Bladder microvascular endothelial cell (primary cell): ENCODE data around the gene ADAMTS14. TPM values are rescaled to one million over a fixed set of nuclear protein-coding genes. Genes with fewer than 3 reads are reported as not detected.

Experiments
- total RNA-seq: library from RNA; depleted of rRNA; stranded (reverse); fragments of >200 nt; gene quantifications from 2 replicates; pipeline ENCODE4 v1.2.3, GENCODE V29; 2014

The ADAMTS14 gene, protein sequence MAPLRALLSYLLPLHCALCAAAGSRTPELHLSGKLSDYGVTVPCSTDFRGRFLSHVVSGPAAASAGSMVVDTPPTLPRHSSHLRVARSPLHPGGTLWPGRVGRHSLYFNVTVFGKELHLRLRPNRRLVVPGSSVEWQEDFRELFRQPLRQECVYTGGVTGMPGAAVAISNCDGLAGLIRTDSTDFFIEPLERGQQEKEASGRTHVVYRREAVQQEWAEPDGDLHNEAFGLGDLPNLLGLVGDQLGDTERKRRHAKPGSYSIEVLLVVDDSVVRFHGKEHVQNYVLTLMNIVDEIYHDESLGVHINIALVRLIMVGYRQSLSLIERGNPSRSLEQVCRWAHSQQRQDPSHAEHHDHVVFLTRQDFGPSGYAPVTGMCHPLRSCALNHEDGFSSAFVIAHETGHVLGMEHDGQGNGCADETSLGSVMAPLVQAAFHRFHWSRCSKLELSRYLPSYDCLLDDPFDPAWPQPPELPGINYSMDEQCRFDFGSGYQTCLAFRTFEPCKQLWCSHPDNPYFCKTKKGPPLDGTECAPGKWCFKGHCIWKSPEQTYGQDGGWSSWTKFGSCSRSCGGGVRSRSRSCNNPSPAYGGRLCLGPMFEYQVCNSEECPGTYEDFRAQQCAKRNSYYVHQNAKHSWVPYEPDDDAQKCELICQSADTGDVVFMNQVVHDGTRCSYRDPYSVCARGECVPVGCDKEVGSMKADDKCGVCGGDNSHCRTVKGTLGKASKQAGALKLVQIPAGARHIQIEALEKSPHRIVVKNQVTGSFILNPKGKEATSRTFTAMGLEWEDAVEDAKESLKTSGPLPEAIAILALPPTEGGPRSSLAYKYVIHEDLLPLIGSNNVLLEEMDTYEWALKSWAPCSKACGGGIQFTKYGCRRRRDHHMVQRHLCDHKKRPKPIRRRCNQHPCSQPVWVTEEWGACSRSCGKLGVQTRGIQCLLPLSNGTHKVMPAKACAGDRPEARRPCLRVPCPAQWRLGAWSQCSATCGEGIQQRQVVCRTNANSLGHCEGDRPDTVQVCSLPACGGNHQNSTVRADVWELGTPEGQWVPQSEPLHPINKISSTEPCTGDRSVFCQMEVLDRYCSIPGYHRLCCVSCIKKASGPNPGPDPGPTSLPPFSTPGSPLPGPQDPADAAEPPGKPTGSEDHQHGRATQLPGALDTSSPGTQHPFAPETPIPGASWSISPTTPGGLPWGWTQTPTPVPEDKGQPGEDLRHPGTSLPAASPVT
- total RNA-seq, result under 0.01 and 0.06 TPM in 2 replicates

DNA sequence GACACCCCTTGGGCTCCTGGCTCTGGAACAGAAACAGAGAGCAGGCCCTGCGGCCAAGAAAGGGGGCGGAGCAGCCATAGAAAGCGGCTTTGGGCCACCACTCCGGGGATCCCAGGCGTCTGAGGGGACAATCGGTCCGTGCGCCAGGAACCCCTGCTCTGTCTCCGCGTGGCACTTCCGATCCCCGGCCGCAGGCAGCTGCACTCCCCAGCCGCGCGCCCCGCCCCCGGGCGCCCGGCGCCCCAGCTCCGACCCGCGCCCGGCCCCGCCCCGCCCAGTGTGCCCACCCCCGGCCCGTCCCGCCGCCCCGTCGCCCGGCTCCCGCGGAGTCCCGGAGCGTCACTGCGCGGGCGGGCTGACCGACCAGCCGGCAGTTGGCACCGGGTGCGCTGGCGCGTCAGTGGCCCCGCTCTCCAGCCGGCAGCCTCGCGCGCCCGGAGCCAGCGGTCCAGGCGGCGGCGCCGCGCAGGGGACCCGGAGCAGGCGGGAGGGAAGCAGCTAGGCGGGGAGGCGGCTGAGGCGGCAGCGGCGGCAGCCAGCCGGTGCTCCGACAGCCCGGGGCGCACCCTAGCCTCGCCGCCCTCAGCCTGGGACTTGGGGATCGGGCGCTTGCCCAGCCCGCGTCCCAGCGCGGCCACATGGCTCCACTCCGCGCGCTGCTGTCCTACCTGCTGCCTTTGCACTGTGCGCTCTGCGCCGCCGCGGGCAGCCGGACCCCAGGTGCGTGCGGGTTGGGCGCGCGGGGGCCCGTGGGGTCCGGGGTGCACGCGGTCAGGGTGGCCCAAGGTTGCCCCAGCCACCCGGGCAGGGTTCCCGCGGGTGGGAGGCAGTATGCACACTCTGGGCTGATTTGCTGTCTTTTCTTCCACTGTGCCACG, at the start of gene ADAMTS14:
ADAMTS14 (plus strand) TSS at position 342 of the 878 bp plus-strand sequence; CDS start at position 639, 297 bp downstream.

DNA sequence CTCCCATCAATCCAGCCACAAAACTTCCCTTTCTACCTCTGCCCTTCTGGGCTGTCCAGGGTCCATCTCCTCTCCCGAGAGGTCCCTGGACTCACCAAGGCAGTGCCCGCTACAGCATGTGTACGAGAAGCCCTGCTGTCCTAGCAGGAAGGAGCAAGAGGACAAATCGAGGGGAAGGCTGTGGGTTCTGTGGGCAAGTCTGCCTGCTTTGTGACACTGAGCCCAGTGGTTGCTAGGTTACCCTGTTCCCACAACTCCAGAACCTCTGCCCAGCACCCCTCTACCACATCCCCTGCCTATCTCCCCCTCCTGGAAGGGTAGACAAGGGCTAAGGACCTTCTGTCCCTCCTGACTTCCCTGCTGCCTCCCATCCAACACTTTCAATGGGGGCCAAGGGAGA, 112.9 kb downstream of the ADAMTS14 start, which contains the start of gene TBATA:
TBATA (minus strand) TSS at position 188 of the 400 bp plus-strand sequence. CDS start 1,998 bp downstream, outside the sequence.

Other genes starting within 250 kb of the ADAMTS14 start
- not detected in 2 replicates for gene NODAL, start 230.8 kb upstream of the ADAMTS14 start, total RNA-seq
- gene PALD1, start 193.7 kb upstream of the ADAMTS14 start, total RNA-seq, result 105 and 132 TPM in 2 replicates
- not detected in 2 replicates for gene PRF1, start 69.8 kb upstream of the ADAMTS14 start, total RNA-seq
- not detected in 2 replicates for gene TBATA, start 112.9 kb downstream of the ADAMTS14 start, total RNA-seq
- gene SGPL1, start 143.4 kb downstream of the ADAMTS14 start, total RNA-seq, result 10.2 and 28.5 TPM in 2 replicates
- 46.3 and 54.3 TPM in 2 replicates for gene PCBD1, start 216.1 kb downstream of the ADAMTS14 start, total RNA-seq